GM19395 (cell line): ENCODE measurements around the gene OGDH.
"Not testable (repeated sequence)": the region's sequence is repeated elsewhere in the genome, so short reads cannot be mapped to it uniquely, and the experiment has no call there.

Experiments
- ATAC-seq: cut with Tn5 transposase; IDR thresholded peaks from one replicate; pipeline ENCODE4 v1.9.1; 2021; ENCODE audit warnings: mild to moderate bottlenecking, moderate library complexity; ENCODE audit not compliant: unreplicated experiment

The OGDH gene

DNA sequence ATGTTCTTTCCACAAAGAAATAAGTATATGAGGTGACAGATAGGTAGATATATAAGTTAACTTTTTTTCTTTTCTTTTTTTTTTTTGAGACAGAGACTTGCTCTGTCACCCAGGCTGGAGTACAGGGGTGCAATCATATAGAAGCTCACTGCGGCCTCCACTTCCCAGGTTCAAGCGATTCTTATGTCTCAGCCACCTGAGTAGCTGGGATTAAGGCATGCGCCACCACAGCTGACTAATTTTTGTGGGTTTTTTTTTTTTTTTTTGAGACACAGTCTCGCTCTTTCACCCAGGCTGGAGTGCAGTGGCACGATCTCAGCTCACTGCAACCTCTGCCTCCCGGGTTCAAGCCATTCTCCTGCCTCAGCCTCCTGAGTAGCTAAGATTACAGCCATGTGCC is 126.5 kb downstream of the OGDH start:
- ATAC-seq, result not testable (repeated sequence)

DNA sequence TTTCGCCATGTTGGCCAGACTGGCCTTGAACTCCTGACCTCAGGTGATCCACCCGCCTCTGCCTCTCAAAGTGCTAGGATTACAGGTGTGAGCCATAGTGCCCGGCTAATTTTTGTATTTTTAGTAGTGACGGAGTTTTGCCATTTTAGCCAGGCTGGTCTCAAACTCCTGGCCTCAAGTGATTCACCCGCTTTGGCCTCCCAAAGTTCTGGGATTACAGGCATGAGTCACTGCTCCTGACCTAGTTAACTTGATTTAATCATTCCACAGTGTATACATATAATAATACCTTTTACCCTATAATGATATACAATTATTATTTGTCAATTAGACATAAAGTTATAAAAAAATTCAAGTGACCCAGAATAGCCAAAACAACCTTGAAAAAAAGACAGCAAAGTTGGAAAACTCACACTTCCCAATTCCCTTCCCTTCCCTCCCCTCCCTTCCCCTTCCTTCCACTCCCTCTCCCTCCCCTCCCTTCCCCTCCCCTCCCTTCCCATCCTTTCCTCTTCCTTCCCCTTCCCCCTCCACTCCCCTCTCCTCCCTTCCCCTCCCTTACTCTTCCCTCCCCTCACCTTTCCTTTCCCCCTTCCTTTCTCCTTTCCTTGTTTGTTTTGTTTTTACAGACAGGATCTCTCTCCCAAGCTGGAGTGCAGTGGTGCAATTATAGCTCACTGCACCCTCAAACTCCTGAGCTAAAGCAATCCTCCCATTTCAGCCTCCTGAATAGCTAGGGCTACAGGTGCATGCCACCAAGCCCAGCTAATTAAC is 127.5 kb downstream of the OGDH start:
- no peak for ATAC-seq

DNA sequence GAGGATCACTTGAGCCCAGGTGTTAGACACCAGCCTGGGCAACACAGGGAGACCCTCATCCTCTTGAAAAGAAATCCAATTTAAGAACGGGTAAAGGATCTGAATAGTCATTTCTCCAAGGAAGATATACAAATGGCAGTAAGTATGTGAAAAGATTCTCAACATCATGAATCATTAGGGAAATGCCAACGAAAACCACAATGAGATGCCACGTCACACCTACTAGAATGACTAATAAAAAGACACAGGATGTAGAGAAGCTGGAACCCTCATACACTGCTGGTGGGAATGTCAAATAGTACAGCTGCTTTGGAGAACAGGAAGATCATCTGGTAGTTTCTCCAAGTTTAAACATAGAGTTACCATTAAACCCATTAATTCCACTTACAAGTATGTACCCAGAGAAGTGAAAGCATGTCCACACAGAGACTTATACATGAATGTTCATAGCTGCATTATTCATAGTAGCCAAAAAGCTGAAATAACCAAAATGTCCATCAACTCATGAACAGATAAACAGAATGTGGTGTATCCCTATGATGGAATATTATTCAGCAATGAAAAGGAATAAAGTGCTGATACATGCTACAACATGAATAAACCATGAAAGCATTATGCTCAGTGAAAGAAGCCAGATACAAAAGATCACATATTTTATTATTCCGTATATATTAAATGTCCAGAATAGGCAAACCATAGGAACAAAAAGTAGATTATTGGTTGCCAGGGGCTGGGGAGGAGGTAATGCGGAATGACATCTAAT is 129.2 kb downstream of the OGDH start:
- ATAC-seq, result no peak

DNA sequence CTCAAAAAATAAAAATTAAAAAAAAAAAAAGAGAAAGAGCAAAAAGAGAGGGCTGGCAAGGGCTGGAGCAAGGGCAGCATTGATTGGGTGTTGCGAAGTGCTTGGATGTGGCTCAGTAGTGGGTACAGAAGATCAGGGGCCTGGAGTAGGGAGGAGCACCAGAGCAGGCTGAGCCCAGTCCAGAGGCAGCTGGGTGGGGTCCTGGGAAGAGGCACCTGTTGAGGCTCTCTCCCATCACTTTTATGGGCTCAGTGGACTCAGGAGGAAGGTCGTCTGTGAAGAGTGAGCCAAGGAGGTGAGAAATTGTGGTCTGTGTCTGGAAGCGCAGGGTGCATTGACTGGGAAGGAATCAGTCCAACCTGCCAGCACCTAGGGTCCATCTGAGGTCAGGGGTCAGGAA is 130.5 kb downstream of the OGDH start:
- no peak for ATAC-seq

DNA sequence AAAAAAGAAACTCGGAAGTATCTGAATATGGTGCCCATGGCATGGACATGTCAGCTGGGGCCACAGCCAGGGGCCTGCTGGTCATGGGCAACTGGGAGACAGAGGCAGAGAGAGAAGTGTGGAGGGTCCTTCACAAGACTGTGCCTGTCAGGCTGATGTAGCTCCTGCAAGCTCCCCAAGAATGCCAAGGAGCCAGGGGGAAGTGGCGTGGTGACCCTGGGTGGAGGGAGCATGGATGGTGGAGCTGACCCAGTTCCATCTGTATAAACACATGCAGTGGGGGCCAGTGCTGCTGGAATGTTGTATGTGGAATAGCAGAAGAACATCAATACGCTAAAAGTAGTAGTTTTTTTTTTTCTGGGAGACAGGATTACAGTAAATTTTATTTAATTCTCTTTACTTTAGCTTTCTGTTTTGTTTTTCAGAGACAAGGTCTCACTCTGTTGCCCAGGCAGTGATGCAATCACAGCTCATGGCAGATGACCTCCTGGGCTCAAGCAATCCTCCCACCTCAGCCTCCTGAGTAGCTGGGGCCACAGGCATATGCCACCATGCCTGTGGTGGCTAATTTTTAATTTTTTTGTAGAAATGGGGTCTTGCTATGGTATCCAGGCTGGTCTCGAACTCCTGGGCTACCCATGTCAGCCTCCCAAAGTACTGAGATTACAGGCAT is 131.8 kb downstream of the OGDH start:
- ATAC-seq, result no peak

DNA sequence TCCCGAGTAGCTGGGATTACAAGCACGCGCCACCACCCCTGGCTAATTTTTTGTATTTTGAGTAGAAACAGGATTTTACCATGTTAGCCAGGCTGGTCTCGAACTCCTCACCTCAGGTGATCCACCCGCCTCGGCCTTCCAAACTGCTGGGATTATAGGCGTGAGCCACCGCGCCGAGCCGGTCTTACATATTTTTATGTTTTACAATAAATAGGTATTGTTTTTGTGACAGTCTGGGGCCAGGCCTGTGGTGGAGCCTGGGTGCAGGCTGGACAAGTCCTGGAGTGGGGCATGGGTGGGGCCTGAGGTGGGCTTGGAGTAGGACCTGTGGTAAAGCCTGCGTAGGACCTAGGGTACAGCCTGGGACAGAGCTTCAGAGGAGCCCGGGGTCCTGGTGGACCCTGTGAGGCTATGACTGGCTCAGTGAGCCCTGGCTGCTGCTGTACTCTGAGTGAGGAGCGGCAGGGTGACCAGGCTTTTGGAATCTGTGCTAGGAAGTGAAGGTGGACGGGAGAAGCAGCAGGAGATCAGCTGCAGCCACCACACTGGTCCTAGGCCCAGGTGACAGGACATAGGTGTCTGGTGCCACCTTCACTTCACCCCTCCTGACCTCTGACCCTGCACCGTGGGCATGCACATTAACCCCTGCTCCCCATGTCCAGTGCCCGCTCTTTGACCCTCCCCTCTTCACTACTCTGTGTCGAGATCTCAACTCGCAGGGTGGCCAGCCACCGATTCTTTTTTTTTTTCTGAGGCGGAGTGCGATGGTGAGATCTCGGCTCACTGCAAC is 132.6 kb downstream of the OGDH start:
- no peak for ATAC-seq

DNA sequence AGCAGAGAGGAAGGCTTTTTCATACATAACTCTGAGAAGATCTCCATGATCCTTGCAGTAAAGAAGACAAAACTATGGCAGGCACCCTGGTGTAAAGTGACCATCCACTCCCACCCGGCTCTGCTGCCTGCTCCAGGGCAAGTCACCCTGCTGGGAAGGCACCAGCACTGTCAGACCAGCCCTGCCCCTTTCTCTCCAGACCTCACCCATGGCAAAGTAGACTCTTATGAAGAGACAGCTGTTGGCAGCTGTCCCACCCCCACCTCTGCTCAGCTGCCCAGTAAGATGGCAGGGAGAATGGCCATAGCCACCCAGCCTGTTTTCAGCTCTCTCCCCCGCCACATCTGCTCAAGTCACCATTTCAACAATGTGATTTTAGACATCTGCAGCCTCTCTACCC is 133.6 kb downstream of the OGDH start:
- no peak for ATAC-seq

DNA sequence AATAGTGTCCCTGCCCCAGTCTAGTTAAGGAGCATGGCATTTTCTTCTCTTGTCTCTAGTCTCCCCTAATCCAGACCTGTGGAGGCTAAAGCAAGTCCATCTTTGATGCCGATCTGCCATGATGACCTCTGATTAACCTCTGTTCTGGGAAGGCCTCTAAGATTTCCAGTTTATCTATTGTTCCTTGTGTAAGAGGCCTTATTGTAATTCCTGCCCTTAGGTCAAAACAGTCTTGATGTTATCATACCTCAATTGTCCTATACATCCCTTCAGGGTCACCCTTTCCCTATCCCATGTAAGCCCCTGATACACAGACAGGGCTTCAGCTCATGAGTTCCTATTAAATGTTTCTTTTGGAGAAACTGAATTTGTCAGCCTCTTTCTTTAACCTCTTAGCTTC is 137.3 kb downstream of the OGDH start:
- ATAC-seq, result no peak

DNA sequence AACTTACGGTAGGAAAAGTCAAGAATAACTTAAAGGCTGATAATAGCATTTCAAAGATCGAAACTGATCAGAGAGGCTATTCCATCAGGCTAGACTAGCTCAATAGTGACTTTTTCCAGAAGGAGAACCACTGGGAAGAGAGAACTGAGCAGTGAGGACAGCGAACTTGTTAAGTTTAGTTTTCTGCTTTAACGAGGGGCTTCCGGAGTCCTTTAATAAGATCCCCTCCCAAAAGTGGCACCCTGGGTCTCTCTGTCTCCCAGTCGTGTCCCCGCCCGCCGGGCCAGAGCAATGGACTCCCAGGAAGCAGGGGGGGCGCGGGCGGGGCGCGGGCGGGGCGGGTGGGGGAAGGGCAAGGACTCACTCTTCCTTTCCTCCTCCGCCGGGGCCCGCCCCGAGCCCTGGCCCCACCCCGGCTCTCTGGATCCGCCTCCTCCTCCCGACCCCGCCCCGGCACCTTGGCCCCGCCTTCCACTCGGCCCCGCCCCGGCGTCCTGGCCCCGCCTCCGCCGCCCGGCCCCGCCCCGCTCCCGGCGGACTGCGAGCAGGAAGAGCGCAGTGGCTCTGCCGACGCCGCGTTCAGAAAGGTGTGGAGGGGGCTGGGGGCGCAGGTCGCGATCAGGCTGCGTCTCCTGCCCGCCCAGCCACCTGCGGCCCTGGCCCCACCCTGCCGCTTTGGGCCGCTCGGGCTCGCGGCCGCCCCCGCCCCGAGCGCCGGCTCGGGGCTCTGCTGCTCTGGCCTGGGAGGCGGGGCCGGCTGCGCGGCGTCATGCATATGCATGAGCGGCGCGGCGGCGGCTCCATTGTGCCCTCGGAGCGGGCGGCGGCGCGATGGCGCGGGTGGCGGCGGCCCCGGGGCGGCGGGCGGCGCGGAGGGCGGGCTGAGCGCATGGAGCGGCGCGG is 141.9 kb downstream of the OGDH start, which contains the start of gene ZMIZ2:
ZMIZ2 (plus strand) TSS at position 803 of the 903 bp plus-strand sequence. CDS start 7,403 bp downstream, outside the sequence.
- ATAC-seq, result peak; percentile 59

DNA sequence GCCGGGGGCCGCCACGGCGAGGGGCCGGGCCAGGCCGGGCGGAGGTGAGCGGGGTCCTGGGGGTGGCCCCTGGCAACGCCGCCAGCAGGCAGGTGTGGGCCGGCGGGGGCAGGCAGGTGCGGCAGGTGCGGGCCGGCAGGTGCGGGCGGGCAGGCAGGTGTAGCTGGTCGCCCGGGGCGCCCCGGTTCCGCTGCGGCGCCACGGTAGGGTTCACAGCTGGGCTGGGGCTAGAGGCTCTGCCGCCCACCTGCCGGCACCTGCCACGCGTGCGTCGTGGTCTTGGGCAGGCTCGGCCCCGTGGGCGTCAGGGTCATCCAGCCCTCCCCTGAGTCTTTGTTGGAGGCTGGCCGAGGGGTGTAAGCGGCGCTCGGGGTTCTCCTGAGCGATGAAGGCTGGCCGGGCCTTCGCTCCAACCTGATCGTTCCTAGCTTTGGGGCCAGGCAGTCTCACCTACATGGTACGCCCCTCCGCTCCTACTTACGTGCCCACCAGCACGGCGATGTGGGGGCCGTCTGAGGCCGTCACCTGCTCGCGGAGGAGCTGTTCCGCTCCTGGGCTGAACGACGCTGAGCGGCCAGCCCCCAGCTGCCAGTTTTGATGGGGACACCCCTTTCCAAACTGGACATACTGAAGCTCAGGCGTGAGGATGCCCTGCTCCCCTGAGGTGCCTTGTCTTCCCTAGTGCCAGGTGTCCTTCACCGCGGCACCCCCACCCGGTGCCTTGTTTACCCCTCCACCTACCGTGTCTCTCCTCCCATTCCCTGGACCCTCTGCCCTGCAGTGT is 142.7 kb downstream of the OGDH start:
- ATAC-seq, result peak; percentile 13

DNA sequence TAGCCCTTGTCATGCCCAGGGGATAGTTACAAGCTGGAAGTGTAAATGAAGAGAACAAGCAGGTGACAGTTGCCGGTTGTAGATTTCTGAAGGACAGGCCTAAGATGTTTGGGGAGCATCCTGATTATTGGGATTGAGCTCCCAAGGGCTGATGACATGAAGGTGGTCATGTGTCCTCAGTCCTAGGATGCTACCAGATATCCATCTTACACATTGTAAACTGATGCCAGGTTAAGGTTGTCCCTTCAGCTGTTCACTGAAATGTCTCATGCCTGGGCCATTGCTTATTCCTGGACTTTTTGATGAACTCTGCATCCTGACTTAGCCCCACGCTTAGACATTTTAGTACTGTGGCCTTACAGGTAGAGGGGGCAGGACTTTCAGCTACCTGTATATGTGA is 143.6 kb downstream of the OGDH start:
- ATAC-seq, result no peak

DNA sequence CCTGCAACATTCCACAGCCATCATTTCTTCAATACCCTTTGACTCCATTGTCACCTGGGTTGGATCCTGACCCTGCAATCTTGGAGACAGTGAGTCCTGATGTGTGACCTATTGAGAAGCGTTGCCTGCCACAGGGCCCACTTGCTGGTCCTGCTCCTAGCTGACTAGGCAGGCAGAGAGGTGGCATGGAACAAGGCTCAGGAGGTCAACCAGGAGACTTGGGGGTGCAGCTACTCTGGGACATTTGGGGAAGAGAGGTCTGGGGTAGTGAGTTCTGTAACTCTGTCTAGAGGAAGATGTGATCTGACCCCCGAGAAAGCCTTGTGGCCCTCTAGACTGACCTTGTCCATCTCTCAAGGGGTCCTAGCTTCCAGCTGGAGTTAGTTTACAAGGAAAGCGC is 144.0 kb downstream of the OGDH start:
- no peak for ATAC-seq

DNA sequence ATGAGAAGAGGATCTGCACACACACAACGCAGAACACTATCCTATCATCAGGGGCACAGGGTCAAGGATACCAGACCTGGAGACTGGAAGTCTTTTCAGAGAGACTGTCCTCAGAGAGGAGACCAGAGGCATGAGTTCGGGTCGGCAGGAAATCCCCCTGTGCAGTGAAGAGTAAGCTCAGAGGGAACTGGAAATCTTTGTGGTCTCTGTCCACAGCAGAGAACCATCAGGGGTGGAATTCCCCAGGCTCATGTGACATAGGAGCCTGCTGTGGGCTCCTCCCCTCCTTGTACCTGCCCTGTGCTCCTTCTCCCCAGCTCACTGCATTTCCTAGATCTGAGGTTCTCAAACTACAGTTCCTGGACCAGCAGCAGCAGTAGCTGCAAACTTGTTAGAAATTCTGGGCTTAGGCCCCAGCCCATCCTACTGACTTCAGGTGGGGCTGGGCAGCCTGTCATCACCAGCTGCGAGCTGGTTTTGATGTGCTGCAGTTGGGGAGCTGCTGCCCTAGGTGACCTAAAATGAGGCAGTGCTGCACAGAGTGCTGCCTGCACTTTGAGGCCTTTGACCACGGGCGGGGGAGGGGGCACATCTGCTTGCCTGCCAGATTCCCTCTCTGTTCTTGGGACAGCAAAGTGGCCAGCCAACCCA is 144.6 kb downstream of the OGDH start:
- ATAC-seq, result peak; percentile 70

DNA sequence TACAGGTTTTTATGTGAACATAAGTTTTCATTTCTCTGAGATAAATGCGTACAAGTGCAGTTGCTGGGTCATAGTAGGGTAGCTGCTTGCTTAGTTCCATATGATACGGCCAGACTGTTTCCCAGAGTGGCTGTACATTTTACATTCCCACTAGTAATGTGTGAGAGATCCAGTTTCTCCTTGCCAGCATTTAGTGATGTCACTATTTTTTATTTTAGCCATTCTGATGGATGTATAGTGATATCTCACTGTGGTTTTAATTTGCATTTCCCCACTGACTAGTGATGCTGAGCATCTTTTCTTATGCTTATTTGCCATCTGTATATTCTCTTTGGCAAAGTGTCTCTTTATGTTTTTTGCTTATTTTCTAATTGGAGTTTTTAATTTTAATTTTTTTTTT is 146.4 kb downstream of the OGDH start:
- ATAC-seq, result no peak

DNA sequence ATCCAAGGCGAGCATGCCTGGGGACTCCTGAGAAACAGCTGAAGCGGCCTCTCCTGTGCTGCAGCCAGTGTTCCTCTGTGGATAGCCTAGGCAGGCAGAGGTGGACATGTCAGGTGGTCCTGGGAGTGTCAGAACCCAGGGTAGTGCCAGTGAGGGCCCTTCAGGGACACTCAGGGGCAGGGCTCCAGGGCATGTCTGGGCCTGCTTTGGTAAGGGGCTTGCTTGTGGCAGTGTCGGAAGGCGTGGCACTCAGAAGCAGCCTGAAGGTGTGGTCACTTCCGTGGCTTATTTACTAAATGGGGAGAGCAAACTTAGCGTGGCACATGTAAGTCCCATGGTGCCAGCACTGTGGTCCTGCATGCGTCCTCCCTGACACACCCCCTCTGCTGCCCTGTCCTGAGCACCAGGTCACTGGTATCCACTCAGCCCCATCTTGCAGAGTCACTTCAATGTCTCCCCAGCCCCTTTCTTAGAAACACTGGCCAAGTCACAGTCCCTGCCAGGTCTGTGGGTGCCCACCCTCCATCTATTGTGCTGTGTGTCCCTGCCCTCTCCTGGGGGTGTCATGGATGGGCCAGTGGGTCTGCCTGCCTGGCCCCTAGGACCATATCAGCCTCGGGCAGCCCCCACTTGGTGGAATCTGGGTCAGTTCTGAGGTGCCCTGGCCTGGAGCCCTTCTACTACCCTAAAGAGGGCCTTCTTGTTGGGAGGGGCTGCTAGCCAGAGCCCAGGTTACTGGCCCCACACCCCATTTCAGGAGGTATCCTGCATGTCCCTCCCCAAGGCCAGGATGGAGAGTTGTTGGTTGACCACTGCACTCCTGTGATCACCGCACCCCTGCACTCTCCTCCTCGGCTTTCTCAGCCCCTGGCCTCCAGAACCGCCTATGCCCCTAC is 148.6 kb downstream of the OGDH start:
- no peak for ATAC-seq

DNA sequence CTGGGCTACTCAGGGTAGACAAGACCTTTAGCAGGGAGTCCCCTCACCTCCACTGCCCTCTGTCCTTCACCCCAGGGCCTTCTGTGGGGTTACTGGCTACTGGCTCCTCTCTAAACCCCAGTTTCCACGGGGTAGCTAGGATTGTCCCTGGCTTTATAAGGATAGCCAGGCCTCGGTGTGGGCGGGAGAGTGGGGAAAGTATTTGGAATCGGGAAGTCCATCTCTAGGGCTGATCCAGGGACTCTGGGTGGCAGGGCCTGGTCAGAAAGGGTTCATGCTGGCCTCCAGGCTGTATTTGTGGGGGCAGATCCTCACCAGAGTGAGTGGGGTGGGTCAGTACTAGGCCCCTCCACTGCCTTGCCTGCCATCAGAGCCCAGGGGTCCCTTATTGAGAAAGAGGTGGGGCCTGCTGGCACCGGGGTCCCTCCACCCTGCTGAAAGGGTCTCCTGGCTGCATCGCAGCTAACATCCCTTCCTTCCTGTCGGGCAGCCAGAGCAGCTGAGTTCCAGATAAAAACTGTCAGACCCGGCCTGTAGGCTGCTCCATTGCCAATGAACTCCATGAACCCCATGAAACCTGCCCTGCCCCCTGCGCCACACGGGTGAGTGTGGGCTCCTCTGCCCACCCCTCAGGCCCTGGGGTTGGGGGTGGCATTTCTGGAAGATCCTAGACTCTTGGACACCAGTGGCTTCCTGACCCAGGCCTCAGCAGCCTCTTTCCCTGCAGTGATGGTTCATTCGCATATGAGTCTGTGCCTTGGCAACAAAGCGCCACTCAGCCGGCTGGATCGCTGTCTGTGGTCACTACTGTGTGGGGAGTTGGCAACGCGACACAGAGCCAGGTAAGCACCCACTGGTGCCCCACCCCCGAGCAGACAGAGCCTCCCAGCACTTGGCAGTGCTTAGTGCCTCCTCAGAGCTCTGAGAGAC is 149.5 kb downstream of the OGDH start:
- ATAC-seq, result no peak

DNA sequence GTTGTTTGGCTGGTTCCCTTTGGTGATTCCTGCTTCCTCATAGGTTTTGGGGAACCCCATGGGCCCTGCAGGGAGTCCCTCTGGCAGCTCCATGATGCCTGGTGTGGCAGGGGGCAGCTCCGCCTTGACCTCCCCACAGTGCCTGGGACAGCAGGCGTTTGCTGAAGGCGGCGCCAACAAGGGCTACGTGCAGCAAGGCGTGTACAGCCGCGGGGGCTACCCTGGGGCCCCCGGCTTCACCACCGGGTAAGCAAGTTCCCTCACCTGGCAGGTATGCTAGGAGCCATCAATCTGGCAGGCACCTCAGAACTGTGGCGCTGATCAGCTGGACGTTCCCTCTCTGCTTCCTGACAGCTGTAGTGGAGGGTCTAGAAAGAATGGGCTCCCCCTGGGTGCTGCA is 150.5 kb downstream of the OGDH start:
- ATAC-seq, result no peak
